GM18508 (cell line): Measurements from ENCODE around the gene RGMB.

Source experiments
- ATAC-seq: cut with Tn5 transposase; IDR thresholded peaks from one replicate; pipeline ENCODE4 v1.9.1; 2021; ENCODE audit warnings: moderate number of reproducible peaks; ENCODE audit not compliant: insufficient read depth, unreplicated experiment

Gene RGMB

GRCh38 chr5:98781964-98782363 lies 8.5 kb downstream of the RGMB start:
- ATAC-seq = no peak

GRCh38 chr5:98783051-98783649 lies 9.7 kb downstream of the RGMB start:
- ATAC-seq = no peak

- no peak for ATAC-seq
These were observed 10.9 kb downstream of the RGMB start for GRCh38 chr5:98784411-98784810.

GRCh38 chr5:98785244-98785643 lies 11.8 kb downstream of the RGMB start:
- ATAC-seq = no peak

- ATAC-seq = no peak
These were observed 12.9 kb downstream of the RGMB start for GRCh38 chr5:98786191-98786853.

GRCh38 chr5:98787131-98787719 lies 13.8 kb downstream of the RGMB start:
- ATAC-seq = no peak

- ATAC-seq = no peak
These were observed 15.6 kb downstream of the RGMB start for GRCh38 chr5:98789029-98789428.

- ATAC-seq = no peak
These were observed 17.6 kb downstream of the RGMB start for GRCh38 chr5:98791001-98791519.

GRCh38 chr5:98791898-98792580 lies 18.6 kb downstream of the RGMB start:
- ATAC-seq = no peak

- ATAC-seq = no peak
These were observed 19.8 kb downstream of the RGMB start for GRCh38 chr5:98793223-98793622.

- ATAC-seq = no peak
These were observed 20.5 kb downstream of the RGMB start for GRCh38 chr5:98794001-98794400.

- no peak for ATAC-seq
These were observed 21.1 kb downstream of the RGMB start for GRCh38 chr5:98794414-98795080.

GRCh38 chr5:98795243-98795642 lies 21.8 kb downstream of the RGMB start:
- no peak for ATAC-seq

- ATAC-seq = peak; percentile 55
These were observed 22.9 kb downstream of the RGMB start for GRCh38 chr5:98796197-98796972.

- no peak for ATAC-seq
These were observed 24.9 kb downstream of the RGMB start for GRCh38 chr5:98798371-98798770.

- ATAC-seq = no peak
These were observed 25.4 kb downstream of the RGMB start for GRCh38 chr5:98798847-98799246.

- ATAC-seq = no peak
These were observed 30.6 kb downstream of the RGMB start for GRCh38 chr5:98804066-98804465.

GRCh38 chr5:98805070-98805469 lies 31.6 kb downstream of the RGMB start:
- ATAC-seq = no peak

GRCh38 chr5:98807806-98808205 lies 34.3 kb downstream of the RGMB start:
- ATAC-seq = no peak

GRCh38 chr5:98810206-98810605 lies 36.7 kb downstream of the RGMB start:
- ATAC-seq = no peak
